ENCODE results near the gene ELMO3. TPM values are rescaled to one million over a fixed set of nuclear protein-coding genes. Genes with fewer than 3 reads are reported as not detected.

Gene ELMO3
- total and polyA plus RNA-seq, 2 of the 4 experiments (the other 2 are of a cell fraction) = 0.36 to 1.6 TPM

- CTCF ChIA-PET = interaction anchor here (1.5 to 2.3 kb wide), 2 partner anchors 12 to 88 kb away, joined by 3 to 5 read pairs; no protein-coding TSS in a partner anchor
- Histone ChIP-seq H3K27me3 (ENCODE audit: control insufficient read depth, insufficient read depth, low read length) (no peaks in the 10 kb centered on the region), H3K4me1 (ENCODE audit: control insufficient read depth, insufficient read depth, low read length) (peaks cover 55% of the 10 kb centered on the region), H3K27ac (ENCODE audit: insufficient read depth, low read length) (peak overlapping the region; percentile 88), H2AFZ (replicated peaks; ENCODE audit: low read length, poor library complexity) (peak overlapping the region; percentile 67), H3K18ac (ENCODE audit: low read depth, low read length) (peak overlapping the region; percentile 38; the same call in 1 of the 2 replicates), H3K9me3 (ENCODE audit: control insufficient read depth, insufficient read depth, low read length) (no peaks in the 10 kb centered on the region), H2BK15ac (ENCODE audit: low read depth, low read length) (peak overlapping the region; percentile 95; the same call in 2 of the 3 replicates), H4K5ac (ENCODE audit: low read depth, low read length) (peak overlapping the region; percentile 54), H3K14ac (replicated peaks; ENCODE audit: low read depth, low read length) (peak overlapping the region; percentile 97), H3K4me2 (ENCODE audit: low read depth, low read length) (peak overlapping the region; percentile 69), H3K36me3 (ENCODE audit: control insufficient read depth, insufficient read depth, low read length) (0 out of 2 replicates have a peak, but pooled peaks cover 2% of the 10 kb centered on the region), H2BK20ac (ENCODE audit: low read depth, low read length) (peak overlapping the region; percentile 92), H3K9me1 (ENCODE audit: insufficient read depth, low read length) (peaks cover 44% of the 10 kb centered on the region), H3K9ac (ENCODE audit: low read depth, low read length) (peak overlapping the region; percentile 23; the same call in 1 of the 2 replicates), H2BK5ac (ENCODE audit: low read depth, low read length, poor library complexity, severe bottlenecking) (peak overlapping the region; percentile 87), H3K79me1 (ENCODE audit: low read depth in 1 of 2, low read length in 2 of 2) (peaks cover 26 to 77% of the 10 kb centered on the region in 2 experiments; a peak in 3 of 4 replicates), H2AK5ac (ENCODE audit: low read depth, low read length) (peak overlapping the region; percentile 99), H4K20me1 (ENCODE audit: insufficient read depth, low read length) (no peaks in the 10 kb centered on the region; the same call in none of the 2 replicates), H3K4me3 (ENCODE audit: insufficient read depth, low read depth, low read length) (no peak overlapping the region), H2BK120ac (ENCODE audit: low read depth, low read length) (peak overlapping the region; percentile 91), H4K8ac (ENCODE audit: low read depth in 2 of 2, low read length in 2 of 2) (peak overlapping the region; percentile 61 to 94), H2AK9ac (replicated peaks; ENCODE audit: low read depth, low read length, poor library complexity) (peak overlapping the region; percentile 95), H3K4ac (ENCODE audit: low read depth, low read length) (peak overlapping the region; percentile 96), H3K56ac (ENCODE audit: extremely low read depth, insufficient read depth, low read length) (peak overlapping the region; percentile 59; the same call in 1 of the 2 replicates), H3K23ac (ENCODE audit: low read depth, low read length) (peak overlapping the region; percentile 95), H4K91ac (ENCODE audit: insufficient read depth, low read depth, low read length) (peak overlapping the region; percentile 89)
- DNase-seq = peak; percentile 87
- dilution Hi-C loops (cut with HindIII; ENCODE audit: low sequenced_read_pairs, unreplicated experiment) (no loop called here), intact Hi-C loops (cut with micrococcal nuclease) (loop anchor here (5.0 kb wide), 1 partner anchor 148 kb away; the partner anchor contains the start of gene TPPP3), in situ Hi-C loops (cut with MboI; ENCODE audit: low sequenced_read_pairs) (no loop called here)
- peak; percentile 60; the same call in 1 of the 2 replicates for TF ChIP-seq POLR2A (IDR thresholded peaks at IDR 0.05; ENCODE audit: low read depth, low read length)
- peak; percentile 68 for TF ChIP-seq MAZ (IDR thresholded peaks at IDR 0.05; ENCODE audit: borderline replicate concordance, low read depth, low read length)
- TF ChIP-seq RAD21 (IDR thresholded peaks at IDR 0.05; ENCODE audit: low read length) = 0 out of 2 replicates have a peak, but pooled peaks have one; percentile 3
- TF ChIP-seq SMC3 (IDR thresholded peaks at IDR 0.05; ENCODE audit: low read depth, low read length) = no peak
- peak; percentile 69 for TF ChIP-seq FOS (IDR thresholded peaks at IDR 0.05; ENCODE audit: low read depth, low read length)
- no peak for TF ChIP-seq USF2 (IDR thresholded peaks at IDR 0.05; ENCODE audit: low read depth, low read length)
- POLR2A ChIA-PET (ENCODE audit: unreplicated experiment) = interaction anchor here (0.7 to 1.4 kb wide), 2 partner anchors 217 to 316 kb away, joined by 3 to 4 read pairs; no protein-coding TSS in a partner anchor
- ATAC-seq (ENCODE audit: low read depth) = peak; percentile 9
- WGBS, 2 experiments (ENCODE audit: extremely low coverage in 2 of 2, insufficient read length in 1 of 2) = no CpG with 5 or more reads among the region's 5 CpGs
- no TSS peak for BruUV-seq (replicated peaks)
These were observed 45.7 kb downstream of the ELMO3 start for GRCh38 chr16:67244387-67245185.

All from IMR-90 (cell line).